HFFc6 (cell line): ENCODE data around the gene SEMA3A. TPM values are rescaled to one million over a fixed set of nuclear protein-coding genes. Genes with fewer than 3 reads are reported as not detected.

Source experiments
- DNase-seq: peaks from one replicate; pipeline ENCODE4 v3.0.0-alpha.2; 2018
- H3K27ac Mint-ChIP-seq: 2 replicates; pipeline ENCODE4 v1.8.0; 2020; ENCODE audit warnings: mild to moderate bottlenecking, mixed read lengths
- H3K27me3 Mint-ChIP-seq: 2 replicates; pipeline ENCODE4 v1.8.0; 2021; ENCODE audit warnings: mild to moderate bottlenecking, moderate library complexity, mixed read lengths; ENCODE audit not compliant: insufficient read depth
- H3K36me3 Mint-ChIP-seq: 2 replicates; pipeline ENCODE4 v1.8.0; 2021; ENCODE audit warnings: low read depth, mixed read lengths
- H3K4me1 Mint-ChIP-seq: 2 replicates; pipeline ENCODE4 v1.8.0; 2020; ENCODE audit warnings: low read depth, mixed read lengths
- H3K4me3 Mint-ChIP-seq: 2 replicates; pipeline ENCODE4 v1.8.0; 2020; ENCODE audit warnings: mild to moderate bottlenecking, moderate library complexity, mixed read lengths
- H3K9me3 Mint-ChIP-seq: 2 replicates; pipeline ENCODE4 v1.8.0; 2020; ENCODE audit warnings: mild to moderate bottlenecking, mixed read lengths
- total RNA-seq, 6 experiments: library from RNA; stranded (reverse); fragmentation: NEBNext Ultra II Directional; extraction: Animal tissue kit (Norgen Biotek cat#: 25700); gene quantifications; 2 replicates in 1 of 6; 3 replicates in 5 of 6; pipeline ENCODE4 v1.2.3, GENCODE V29; 2021
- TF ChIP-seq, protein P1 (sequence below): fragments of 200-600 bp; sonication (generic); IDR thresholded peaks from 2 replicates; pipeline ENCODE4 v1.5.0; 2021; ENCODE audit warnings: antibody characterized with exemption, mild to moderate bottlenecking

The SEMA3A gene
- total RNA-seq, 6 experiments from 2014 or later = 56.9 to 86.2 (median 74.4) TPM

DNA sequence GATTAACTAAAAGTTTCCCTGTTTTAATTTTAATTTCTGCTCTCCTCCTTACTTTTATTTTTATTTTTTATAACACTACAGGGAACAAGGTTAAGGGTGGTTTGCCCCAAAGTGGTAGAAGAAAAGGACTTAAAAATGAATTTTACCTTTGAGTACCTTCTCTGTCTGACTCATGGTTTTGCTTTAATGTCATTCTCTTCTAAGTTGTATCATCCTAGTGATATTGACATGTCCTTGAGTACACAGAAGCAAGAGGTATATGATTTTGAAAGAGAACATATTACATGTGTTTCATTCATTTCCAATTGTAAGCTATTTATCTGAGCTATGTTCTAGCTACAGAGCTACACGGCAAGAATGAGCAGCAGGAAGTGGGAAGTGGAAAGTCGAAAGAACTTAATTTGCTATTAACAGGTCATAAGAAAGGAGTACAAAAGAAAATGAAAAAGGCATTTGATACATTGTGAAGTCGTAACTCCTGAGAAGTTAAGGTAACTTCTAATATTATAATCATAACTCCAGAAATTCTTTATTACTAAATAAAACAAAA lies 112.5 kb downstream of the SEMA3A start:
- no peaks in the 10 kb centered on the region for H3K9me3 Mint-ChIP-seq
- H3K36me3 Mint-ChIP-seq = 0 out of 2 replicates have a peak, but pooled peaks cover 5% of the 10 kb centered on the region
- no peak overlapping the region for H3K27ac Mint-ChIP-seq
- no peaks in the 10 kb centered on the region for H3K27me3 Mint-ChIP-seq
- TF ChIP-seq, protein P1, sequence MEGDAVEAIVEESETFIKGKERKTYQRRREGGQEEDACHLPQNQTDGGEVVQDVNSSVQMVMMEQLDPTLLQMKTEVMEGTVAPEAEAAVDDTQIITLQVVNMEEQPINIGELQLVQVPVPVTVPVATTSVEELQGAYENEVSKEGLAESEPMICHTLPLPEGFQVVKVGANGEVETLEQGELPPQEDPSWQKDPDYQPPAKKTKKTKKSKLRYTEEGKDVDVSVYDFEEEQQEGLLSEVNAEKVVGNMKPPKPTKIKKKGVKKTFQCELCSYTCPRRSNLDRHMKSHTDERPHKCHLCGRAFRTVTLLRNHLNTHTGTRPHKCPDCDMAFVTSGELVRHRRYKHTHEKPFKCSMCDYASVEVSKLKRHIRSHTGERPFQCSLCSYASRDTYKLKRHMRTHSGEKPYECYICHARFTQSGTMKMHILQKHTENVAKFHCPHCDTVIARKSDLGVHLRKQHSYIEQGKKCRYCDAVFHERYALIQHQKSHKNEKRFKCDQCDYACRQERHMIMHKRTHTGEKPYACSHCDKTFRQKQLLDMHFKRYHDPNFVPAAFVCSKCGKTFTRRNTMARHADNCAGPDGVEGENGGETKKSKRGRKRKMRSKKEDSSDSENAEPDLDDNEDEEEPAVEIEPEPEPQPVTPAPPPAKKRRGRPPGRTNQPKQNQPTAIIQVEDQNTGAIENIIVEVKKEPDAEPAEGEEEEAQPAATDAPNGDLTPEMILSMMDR = no peak
- peaks cover 20% of the 10 kb centered on the region for H3K4me1 Mint-ChIP-seq
- DNase-seq = no peak
- H3K4me3 Mint-ChIP-seq = no peak overlapping the region

- Mint-ChIP-seq H3K4me1 (peaks cover 19% of the 10 kb centered on the region), H3K27ac (no peak overlapping the region), H3K36me3 (0 out of 2 replicates have a peak, but pooled peaks cover 5% of the 10 kb centered on the region), H3K27me3 (no peaks in the 10 kb centered on the region), H3K9me3 (no peaks in the 10 kb centered on the region), H3K4me3 (no peak overlapping the region)
- TF ChIP-seq, protein P1 = no peak
- no peak for DNase-seq
Measured at GRCh38 chr7:84077336-84077735, 117.3 kb downstream of the SEMA3A start.

- no peak for DNase-seq
- Mint-ChIP-seq H3K4me1 (peaks cover 14% of the 10 kb centered on the region), H3K4me3 (no peak overlapping the region), H3K27ac (no peak overlapping the region), H3K36me3 (no peaks in the 10 kb centered on the region), H3K9me3 (no peaks in the 10 kb centered on the region), H3K27me3 (no peaks in the 10 kb centered on the region)
- TF ChIP-seq, protein P1 = no peak
Measured at GRCh38 chr7:84076219-84076618, 118.4 kb downstream of the SEMA3A start.

DNA sequence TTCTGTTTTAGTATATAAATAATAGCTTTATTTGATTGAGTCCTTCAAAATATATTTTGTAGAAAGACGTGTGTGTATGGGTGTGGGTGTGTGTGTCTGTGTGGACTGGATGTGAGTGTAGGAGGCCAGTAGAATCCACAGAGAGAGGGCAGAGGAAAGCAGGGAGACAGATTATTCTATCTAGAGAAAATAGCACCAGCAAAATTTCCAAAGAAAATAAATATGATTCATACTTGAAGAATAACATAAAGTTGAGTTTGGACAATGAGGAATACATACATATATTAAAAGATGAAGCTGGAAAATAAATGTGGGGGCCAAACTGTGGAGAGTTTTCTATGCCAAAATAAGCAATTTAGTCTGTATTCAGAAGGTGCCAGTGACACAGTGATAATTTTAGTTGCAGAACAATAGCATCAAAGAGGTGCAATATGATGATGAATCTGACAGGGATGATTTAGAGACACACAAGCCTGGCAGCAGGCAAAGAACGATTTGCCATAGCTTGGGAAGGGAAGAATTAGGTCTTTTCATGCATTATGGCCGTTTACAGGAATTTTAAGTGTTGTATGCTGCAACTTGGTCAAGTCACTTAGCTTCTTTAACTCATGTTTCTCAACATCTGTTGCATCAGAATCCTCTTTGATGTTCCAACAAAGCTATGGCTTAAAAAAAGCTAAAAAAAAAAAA lies 121.3 kb downstream of the SEMA3A start:
- TF ChIP-seq, protein P1 = no peak
- no peaks in the 10 kb centered on the region for H3K9me3 Mint-ChIP-seq
- peaks cover 14% of the 10 kb centered on the region for H3K4me1 Mint-ChIP-seq
- H3K36me3 Mint-ChIP-seq = peaks cover 10% of the 10 kb centered on the region; the same call in 1 of the 2 replicates
- no peak for DNase-seq
- no peak overlapping the region for H3K27ac Mint-ChIP-seq
- no peak overlapping the region for H3K4me3 Mint-ChIP-seq
- H3K27me3 Mint-ChIP-seq = no peaks in the 10 kb centered on the region

GRCh38 chr7:84070770-84071169 lies 123.8 kb downstream of the SEMA3A start:
- H3K27me3 Mint-ChIP-seq = no peaks in the 10 kb centered on the region
- H3K27ac Mint-ChIP-seq = no peak overlapping the region
- TF ChIP-seq, protein P1 = no peak
- no peak for DNase-seq
- H3K4me1 Mint-ChIP-seq = peaks cover 14% of the 10 kb centered on the region
- no peak overlapping the region for H3K4me3 Mint-ChIP-seq
- H3K36me3 Mint-ChIP-seq = peaks cover 10% of the 10 kb centered on the region; the same call in 1 of the 2 replicates
- no peaks in the 10 kb centered on the region for H3K9me3 Mint-ChIP-seq
